Endothelial cell of umbilical vein (primary cell): Measurements from ENCODE around the gene ME3.

Source experiments
- CTCF ChIP-seq, 2 donors: IDR thresholded peaks; 1 replicate in 1 of 2; 2 replicates in 1 of 2; pipeline ENCODE4 v1.5.1; 2011; ENCODE audit warnings: low read length in 2 of 2, mild to moderate bottlenecking in 2 of 2, moderate library complexity in 2 of 2, control low read depth in 1 of 2, inconsistent platforms in 1 of 2, low read depth in 1 of 2; ENCODE audit not compliant: insufficient read depth in 1 of 2; ENCODE audit errors: extremely low read depth in 1 of 2
- EZH2 ChIP-seq: IDR thresholded peaks from 2 replicates; pipeline ENCODE4 v1.6.1; 2012; ENCODE audit warnings: borderline replicate concordance, low read depth, mild to moderate bottlenecking, moderate library complexity, low read length, inconsistent platforms; ENCODE audit not compliant: severe bottlenecking
- FOS ChIP-seq: IDR thresholded peaks from 2 replicates; pipeline ENCODE4 v1.6.1; 2011; ENCODE audit warnings: mild to moderate bottlenecking, low read length, moderate library complexity, borderline replicate concordance; ENCODE audit not compliant: insufficient read depth
- JUN ChIP-seq: IDR thresholded peaks from 2 replicates; pipeline ENCODE4 v1.6.1; 2011; ENCODE audit warnings: borderline replicate concordance, low read depth; ENCODE audit not compliant: insufficient read length, insufficient read depth
- MAX ChIP-seq: IDR thresholded peaks from 2 replicates; pipeline ENCODE4 v1.6.1; 2011; ENCODE audit not compliant: insufficient read depth, insufficient read length
- MYC ChIP-seq: IDR thresholded peaks from one replicate; pipeline ENCODE4 v1.6.1; 2011; ENCODE audit warnings: mild to moderate bottlenecking, low read depth, low read length
- POLR2A ChIP-seq: IDR thresholded peaks from 2 replicates; pipeline ENCODE4 v1.6.1; 2012; ENCODE audit warnings: low read depth, mild to moderate bottlenecking, control low read depth, low read length

GRCh38 chr11:86513138-86513537, 159.3 kb downstream of the ME3 start:
- TF ChIP-seq POLR2A: no peak
- no peak for TF ChIP-seq MAX
- no peak for TF ChIP-seq MYC
- no peak for TF ChIP-seq CTCF (IDR thresholded peaks at IDR 0.05; ENCODE audit: extremely low read depth in 1 of 2, insufficient read depth in 1 of 2, low read depth in 1 of 2, low read length in 2 of 2)
- TF ChIP-seq EZH2: no peak
- no peak for TF ChIP-seq FOS
- TF ChIP-seq JUN: no peak
